Adrenal gland (tissue), 12 donors: Measurements from ENCODE around the gene SFTPB. TPM values are rescaled to one million over a fixed set of nuclear protein-coding genes. Genes with fewer than 3 reads are reported as not detected.

ENCODE experiments used
- DNase-seq, 7 donors: peaks; one replicate each; pipeline ENCODE4 v3.0.0-alpha.2; 2019 to 2020
- H3K27ac ChIP-seq, 5 donors: fragments of 200-600 bp; sonication (generic) in 4 of 5; 1 replicate in 3 of 5; 2 replicates in 2 of 5; pipeline versions ENCODE4 v1.5.1 to v1.8.0; 2016 to 2020; ENCODE audit warnings: mild to moderate bottlenecking in 1 of 5
- H3K27me3 ChIP-seq: fragments of 200-600 bp; 2 replicates; pipeline ENCODE4 v1.8.0; 2021
- H3K36me3 ChIP-seq, 2 donors: fragments of 200-600 bp; replicated peaks in 1 of 2; 1 replicate in 1 of 2; 2 replicates in 1 of 2; pipeline versions ENCODE4 v1.5.1 to v1.8.0; 2018 to 2022
- H3K4me1 ChIP-seq, 2 donors: fragments of 200-600 bp; replicated peaks in 1 of 2; 1 replicate in 1 of 2; 2 replicates in 1 of 2; pipeline versions ENCODE4 v1.5.1 to v1.8.0; 2018 to 2021
- H3K4me3 ChIP-seq, 4 donors: fragments of 200-600 bp; sonication (generic) in 3 of 4; one replicate each; pipeline ENCODE4 v1.5.1; 2016 to 2018
- H3K9me3 ChIP-seq, 3 donors: fragments of 200-600 bp; sonication (generic) in 1 of 3; replicated peaks in 1 of 3; 1 replicate in 2 of 3; 2 replicates in 1 of 3; pipeline versions ENCODE4 v1.5.1 to v1.8.0; 2016 to 2021
- POLR2A ChIP-seq, 2 donors: fragments of 450-650 bp; IDR thresholded peaks; one replicate each; pipeline ENCODE4 v1.6.1; 2017; ENCODE audit warnings: antibody characterized with exemption in 2 of 2, mild to moderate bottlenecking in 2 of 2, moderate library complexity in 1 of 2
- WGBS, 4 donors: extraction: QIAGEN DNeasy Blood & Tissue Kit in 2 of 4; methylation state at CpG; one replicate each; pipeline versions ENCODE4 v1.1.5 to v1.1.7; 2013 to 2017; 5-methylcytosine and 5-hydroxymethylcytosine counted together
- intact Hi-C, 2 donors: fragments of 100-400 bp; cut with DNase I; formaldehyde crosslinking; loops; one replicate each; pipeline versions ENCODE4 v1.14.1 to v1.15.0; 2022 to 2023
- polyA plus RNA-seq, 3 donors: library from polyadenylated mRNA; stranded (reverse); fragments of 200-250 nt in 2 of 3; fragments of 350-450 nt in 1 of 3; fragmentation: Illumina TruSeq in 1 of 3; extraction: RNeasy Lipid Tissue Mini Kit (QIAGEN cat#74804) in 1 of 3; gene quantifications; one replicate each; pipeline ENCODE4 v1.2.3, GENCODE V29; 2013 to 2014
- total RNA-seq, 9 donors: library from RNA; depleted of rRNA in 4 of 9; stranded (reverse); fragments of >200 nt in 4 of 9; fragments of 120-200 nt in 1 of 9; fragmentation: NEBNext Ultra II Directional in 1 of 9; extraction: Animal tissue kit (Norgen Biotek cat#: 25700) in 1 of 9; gene quantifications; one replicate each; pipeline versions ENCODE4 v1.1.0 to v1.2.4, GENCODE V29; 2013 to 2023
- TF ChIP-seq, protein P1 (sequence below), 6 experiments: fragments of 450-650 bp in 4 of 6; fragments of 200-600 bp in 2 of 6; sonication (generic) in 1 of 6; IDR thresholded peaks; 1 replicate in 5 of 6; 2 replicates in 1 of 6; pipeline versions ENCODE4 v1.5.1 to v1.8.0; 2016 to 2021; ENCODE audit warnings: antibody characterized with exemption in 6 of 6, mild to moderate bottlenecking in 2 of 6, moderate library complexity in 1 of 6
- donor health status: healthy with polysubstance abuse.
- donor health status: Bipolar disorder and iron deficiency.
- donor health status: DM: yes; HTN: yes; CAD: no.
- donor health status: DM: no; HTN: no; CAD: no.
- donor health status: DM: no; HTN: no; CAD: no.
- donor health status: DM: yes; HTN: yes; CAD: no.

SFTPB gene
- total and polyA plus RNA-seq, 12 donors = 0.04 to 21.3 (median 1.4) TPM; not detected in 5

DNA sequence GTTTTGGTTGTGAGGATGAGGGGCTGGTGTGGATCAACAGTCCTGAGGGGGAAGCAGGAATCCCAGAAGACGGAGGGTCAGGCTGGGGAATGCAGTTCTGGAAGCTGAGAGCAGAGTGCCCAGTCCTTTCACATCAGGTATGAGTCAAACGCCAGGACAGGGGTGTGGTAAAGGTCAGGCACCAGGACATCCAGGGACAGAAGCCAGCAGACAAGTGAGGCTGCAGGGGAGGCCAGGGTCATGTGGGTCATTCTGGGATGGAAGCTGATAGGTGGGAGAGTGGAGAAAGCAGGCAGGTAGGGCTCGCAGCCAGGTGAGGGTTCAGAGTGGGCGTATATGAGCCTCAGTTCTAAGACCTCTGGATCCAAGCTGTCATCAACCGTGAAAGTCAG is 13.4 kb upstream of the SFTPB start:
- H3K36me3 ChIP-seq = no peaks in the 10 kb centered on the region
- intact Hi-C loops = no loop called here
- 65 to 82% (median 74%) methylated on average over 5 of the region's 5 CpGs for WGBS, 4 donors
- no peaks in the 10 kb centered on the region for H3K27me3 ChIP-seq
- no peak overlapping the region for H3K27ac ChIP-seq
- H3K4me3 ChIP-seq = no peak overlapping the region
- no peaks in the 10 kb centered on the region for H3K9me3 ChIP-seq
- TF ChIP-seq POLR2A (IDR thresholded peaks at IDR 0.05) = no peak
- TF ChIP-seq, protein P1, sequence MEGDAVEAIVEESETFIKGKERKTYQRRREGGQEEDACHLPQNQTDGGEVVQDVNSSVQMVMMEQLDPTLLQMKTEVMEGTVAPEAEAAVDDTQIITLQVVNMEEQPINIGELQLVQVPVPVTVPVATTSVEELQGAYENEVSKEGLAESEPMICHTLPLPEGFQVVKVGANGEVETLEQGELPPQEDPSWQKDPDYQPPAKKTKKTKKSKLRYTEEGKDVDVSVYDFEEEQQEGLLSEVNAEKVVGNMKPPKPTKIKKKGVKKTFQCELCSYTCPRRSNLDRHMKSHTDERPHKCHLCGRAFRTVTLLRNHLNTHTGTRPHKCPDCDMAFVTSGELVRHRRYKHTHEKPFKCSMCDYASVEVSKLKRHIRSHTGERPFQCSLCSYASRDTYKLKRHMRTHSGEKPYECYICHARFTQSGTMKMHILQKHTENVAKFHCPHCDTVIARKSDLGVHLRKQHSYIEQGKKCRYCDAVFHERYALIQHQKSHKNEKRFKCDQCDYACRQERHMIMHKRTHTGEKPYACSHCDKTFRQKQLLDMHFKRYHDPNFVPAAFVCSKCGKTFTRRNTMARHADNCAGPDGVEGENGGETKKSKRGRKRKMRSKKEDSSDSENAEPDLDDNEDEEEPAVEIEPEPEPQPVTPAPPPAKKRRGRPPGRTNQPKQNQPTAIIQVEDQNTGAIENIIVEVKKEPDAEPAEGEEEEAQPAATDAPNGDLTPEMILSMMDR (IDR thresholded peaks at IDR 0.05) = no peak
- peaks cover 0 to 11% of the 10 kb centered on the region in 2 donors for H3K4me1 ChIP-seq
- DNase-seq = no peak

DNA sequence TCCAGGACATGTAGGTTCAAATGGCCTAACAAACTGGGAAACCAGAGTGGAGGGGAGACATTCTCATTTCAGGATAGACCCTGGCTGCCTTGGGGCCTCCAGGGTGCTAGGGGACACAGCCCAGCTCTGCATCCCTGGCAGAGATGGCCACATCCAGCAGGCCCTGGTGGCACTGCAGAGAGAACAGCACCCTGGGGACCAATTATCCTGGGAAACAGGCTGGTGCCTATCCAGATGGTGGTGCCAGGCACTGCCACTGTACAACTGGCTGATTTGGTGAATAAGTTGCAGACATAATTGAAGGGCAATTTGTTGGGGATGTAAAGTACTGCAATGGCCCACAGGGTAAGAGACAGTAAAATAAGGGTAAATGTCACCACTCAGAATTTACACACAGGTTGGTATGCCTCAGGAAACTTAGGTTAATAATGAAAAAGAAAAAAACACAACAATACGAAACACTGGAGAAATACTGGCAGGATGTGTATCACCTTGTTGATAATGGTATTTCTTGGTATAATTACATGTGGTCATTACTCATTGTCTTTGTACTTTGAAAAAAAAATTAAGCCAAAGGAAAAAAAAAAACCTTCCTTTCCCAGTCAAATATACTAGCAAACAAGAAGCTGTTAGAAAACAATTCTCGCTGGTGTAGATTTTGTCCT is 12.8 kb upstream of the SFTPB start:
- Histone ChIP-seq H3K4me1 (peaks cover 0 to 11% of the 10 kb centered on the region in 2 donors), H3K9me3 (no peaks in the 10 kb centered on the region), H3K4me3 (no peak overlapping the region), H3K27me3 (no peaks in the 10 kb centered on the region), H3K36me3 (no peaks in the 10 kb centered on the region), H3K27ac (no peak overlapping the region)
- DNase-seq = peak in 1 of 7 donors; percentile 17
- no peak for TF ChIP-seq POLR2A (IDR thresholded peaks at IDR 0.05)
- TF ChIP-seq, protein P1 (IDR thresholded peaks at IDR 0.05) = no peak
- WGBS, 4 donors = 70 to 83% (median 78%) methylated on average over 2 of the region's 2 CpGs
- intact Hi-C loops = no loop called here

DNA sequence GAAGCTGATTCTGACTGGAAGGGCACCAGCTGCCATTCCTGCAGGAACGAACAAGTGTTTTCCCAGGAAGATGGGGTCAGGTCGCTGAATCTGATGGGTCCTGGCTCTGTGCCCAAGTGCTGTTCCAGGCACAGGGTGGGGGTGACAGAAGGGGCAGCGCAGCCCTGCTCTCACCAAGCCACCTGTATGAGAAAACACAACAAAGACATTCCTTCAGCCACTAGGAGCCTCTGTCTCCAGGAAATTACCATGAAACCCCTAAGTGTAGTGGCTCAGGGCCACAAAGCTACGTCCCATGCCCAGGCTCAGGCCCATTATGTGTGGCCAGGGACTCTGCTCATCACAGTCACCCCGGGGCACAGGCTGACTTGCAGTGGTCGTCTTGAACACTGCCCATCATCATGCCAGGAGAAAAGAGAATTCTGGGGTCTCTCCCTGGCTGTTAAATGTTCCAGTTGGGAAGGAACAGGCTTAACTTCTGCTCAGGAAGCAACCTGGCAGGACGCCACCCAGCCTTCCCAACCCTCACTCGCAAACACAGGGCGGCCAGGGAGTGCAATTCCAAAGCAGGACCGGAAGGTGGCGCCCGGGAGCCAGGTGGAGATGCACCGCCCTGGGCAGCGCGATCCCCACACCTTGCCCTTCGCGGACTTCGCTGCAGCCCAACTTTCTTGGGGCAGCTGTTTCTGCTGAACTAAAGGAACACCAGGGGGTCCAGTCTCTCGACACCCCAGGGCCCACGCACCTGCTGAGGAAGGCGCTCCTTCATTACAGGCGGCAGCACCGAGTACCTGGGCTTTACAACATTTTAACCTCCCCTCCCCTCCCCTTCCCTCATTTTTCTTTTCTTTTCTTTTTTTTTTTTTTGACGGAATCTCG is 11.0 kb upstream of the SFTPB start:
- Histone ChIP-seq H3K27me3 (no peaks in the 10 kb centered on the region), H3K36me3 (no peaks in the 10 kb centered on the region), H3K4me3 (no peak overlapping the region), H3K4me1 (peaks cover 0 to 11% of the 10 kb centered on the region in 2 donors), H3K9me3 (no peaks in the 10 kb centered on the region), H3K27ac (peak overlapping the region in 1 of 5 donors; percentile 15)
- WGBS, 4 donors = 10 to 20% (median 15%) methylated on average over 22 to 25 of the region's 25 CpGs
- no peak for TF ChIP-seq POLR2A (IDR thresholded peaks at IDR 0.05)
- TF ChIP-seq, protein P1 (IDR thresholded peaks at IDR 0.05) = peak; percentile 93 to 99 (median 97)
- intact Hi-C loops = loop anchor here in 1 of 2 donors (5.0 kb wide), 1 partner anchor 33 kb away; no protein-coding TSS in a partner anchor
- peak; percentile 86 to 96 (median 93) for DNase-seq

DNA sequence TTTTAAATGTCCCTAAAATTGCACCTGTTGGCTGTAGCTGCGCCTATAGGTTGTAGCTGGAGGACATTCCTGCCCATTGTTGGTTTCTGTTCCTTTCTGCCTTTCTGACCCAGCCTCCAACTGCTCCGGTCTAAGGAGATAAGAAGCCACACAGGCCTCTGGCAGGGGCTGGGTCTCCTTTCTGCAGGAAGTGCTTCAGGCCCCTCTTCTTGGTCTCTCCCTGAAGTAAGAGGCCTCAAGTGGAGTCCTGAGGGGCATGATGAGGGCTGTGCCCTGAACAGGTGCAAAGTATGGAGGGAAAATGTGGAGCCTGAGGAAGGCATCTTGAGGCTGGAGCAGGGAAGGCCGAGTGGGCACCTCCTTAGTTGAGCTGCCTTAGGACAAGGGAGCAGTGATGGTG is 10.4 kb upstream of the SFTPB start:
- intact Hi-C loops = loop anchor here in 1 of 2 donors (5.0 kb wide), 1 partner anchor 34 kb away; no protein-coding TSS in a partner anchor
- WGBS, 4 donors = 59 to 72% (median 65%) methylated on average over 3 of the region's 3 CpGs
- Histone ChIP-seq H3K4me1 (peaks cover 0 to 11% of the 10 kb centered on the region in 2 donors), H3K9me3 (no peaks in the 10 kb centered on the region), H3K27me3 (no peaks in the 10 kb centered on the region), H3K36me3 (no peaks in the 10 kb centered on the region), H3K4me3 (no peak overlapping the region), H3K27ac (no peak overlapping the region)
- no peak for TF ChIP-seq POLR2A (IDR thresholded peaks at IDR 0.05)
- TF ChIP-seq, protein P1 (IDR thresholded peaks at IDR 0.05) = no peak
- peak in 1 of 7 donors; percentile 17 for DNase-seq
